HepG2 (cell line): ENCODE data around the gene CACNA1D. TPM values are rescaled to one million over a fixed set of nuclear protein-coding genes. Genes with fewer than 3 reads are reported as not detected.
A peak's percentile ranks its signal among the peaks of the same experiment; 100 is the strongest.

ENCODE experiments used
- ATAD3A ChIP-seq: sonication (generic); formaldehyde crosslinking; IDR thresholded peaks from 2 replicates; pipeline ENCODE4 v1.4.0; 2020; ENCODE audit warnings: missing genetic modification reagents
- BHLHE40 ChIP-seq: IDR thresholded peaks from 2 replicates; pipeline ENCODE4 v1.6.1; 2011; ENCODE audit warnings: low read length, improper control_type of control experiment
- CBX1 ChIP-seq: IDR thresholded peaks from one replicate; pipeline ENCODE4 v1.6.1; 2016; ENCODE audit warnings: antibody characterized with exemption, low read depth
- CCAR2 ChIP-seq: fragments of 200-400 bp; formaldehyde crosslinking; optimal IDR thresholded peaks from 2 replicates; pipeline ENCODE3; 2018; ENCODE audit warnings: low read depth, mild to moderate bottlenecking, low read length, moderate library complexity
- FOXP1 ChIP-seq, 2 experiments: fragments of 450-650 bp in 1 of 2; IDR thresholded peaks; 2 replicates each; pipeline ENCODE4 v1.6.1; 2017 to 2018; ENCODE audit warnings: antibody characterized with exemption in 1 of 2
- MED1 ChIP-seq: sonication (generic); formaldehyde crosslinking; IDR thresholded peaks from 2 replicates; pipeline ENCODE4 v1.4.0; 2020; ENCODE audit warnings: missing genetic modification reagents
- MYC ChIP-seq: sonication (generic); formaldehyde crosslinking; IDR thresholded peaks from 2 replicates; pipeline ENCODE4 v1.9.0; 2021; ENCODE audit warnings: missing genetic modification reagents, borderline replicate concordance
- NFKBIZ ChIP-seq: IDR thresholded peaks from 2 replicates; pipeline ENCODE4 v1.6.1; 2018; ENCODE audit warnings: missing genetic modification reagents, missing compliant biosample characterization
- SIX1 ChIP-seq: sonication (generic); formaldehyde crosslinking; IDR thresholded peaks from 2 replicates; pipeline ENCODE4 v1.4.0; 2020; ENCODE audit warnings: missing genetic modification reagents, borderline replicate concordance
- SP4 ChIP-seq: sonication (generic); formaldehyde crosslinking; IDR thresholded peaks from 2 replicates; pipeline ENCODE4 v1.8.1; 2023; ENCODE audit warnings: mild to moderate bottlenecking, missing genetic modification reagents
- TAF15 ChIP-seq: fragments of 200-400 bp; formaldehyde crosslinking; IDR thresholded peaks from one replicate; pipeline ENCODE4 v1.6.1; 2018; ENCODE audit warnings: mild to moderate bottlenecking, low read depth, low read length; ENCODE audit not compliant: poor library complexity, severe bottlenecking
- ZC3H4 ChIP-seq: sonication (generic); formaldehyde crosslinking; IDR thresholded peaks from 2 replicates; pipeline ENCODE4 v1.4.0; 2020; ENCODE audit warnings: missing genetic modification reagents, borderline replicate concordance
- ZNF274 ChIP-seq: sonication (generic); formaldehyde crosslinking; IDR thresholded peaks from 2 replicates; pipeline ENCODE4 v1.5.1; 2020; ENCODE audit warnings: mild to moderate bottlenecking, missing genetic modification reagents
- ZNF382 ChIP-seq: sonication (generic); formaldehyde crosslinking; IDR thresholded peaks from 2 replicates; pipeline ENCODE4 v1.5.0; 2020; ENCODE audit warnings: missing genetic modification reagents, mild to moderate bottlenecking, borderline replicate concordance
- ZNF441 ChIP-seq: sonication (generic); formaldehyde crosslinking; IDR thresholded peaks from 2 replicates; pipeline ENCODE4 v1.7.0; 2021; ENCODE audit warnings: missing genetic modification reagents, borderline replicate concordance
- ZNF547 ChIP-seq: sonication (generic); formaldehyde crosslinking; IDR thresholded peaks from 2 replicates; pipeline ENCODE4 v1.5.1; 2020; ENCODE audit warnings: mild to moderate bottlenecking, missing genetic modification reagents
- ZNF572 ChIP-seq: sonication (generic); formaldehyde crosslinking; IDR thresholded peaks from 2 replicates; pipeline ENCODE4 v1.5.1; 2020; ENCODE audit warnings: mild to moderate bottlenecking, missing genetic modification reagents
- ZNF709 ChIP-seq: sonication (generic); formaldehyde crosslinking; IDR thresholded peaks from 2 replicates; pipeline ENCODE4 v1.5.0; 2020; ENCODE audit warnings: mild to moderate bottlenecking, missing genetic modification reagents
- polyA plus RNA-seq, 8 experiments: library from polyadenylated mRNA; depleted of rRNA in 3 of 8; stranded (reverse) in 7 of 8; unstranded in 1 of 8; fragments of >200 nt; fragmentation: Illumina TruSeq in 4 of 8; extraction: Trizol in 4 of 8; gene quantifications; 2 replicates each; pipeline versions ENCODE4 v1.2.1 to v1.2.3, GENCODE V29; 2011 to 2016; ENCODE audit warnings: low read depth in 4 of 8, missing spikeins in 1 of 8, mixed read lengths in 1 of 8; ENCODE audit not compliant: insufficient read depth in 1 of 8
- total RNA-seq, 5 experiments: library from RNA; depleted of rRNA; stranded (reverse); fragments of >200 nt; fragmentation: Illumina TruSeq; extraction: Trizol; gene quantifications; 2 replicates each; pipeline ENCODE4 v1.2.3, GENCODE V29; 2016; ENCODE audit warnings: low read depth in 1 of 5
- TF ChIP-seq, protein P1 (sequence below): IDR thresholded peaks from 2 replicates; pipeline ENCODE4 v1.4.0; 2020; ENCODE audit warnings: mild to moderate bottlenecking, missing genetic modification reagents
- TF ChIP-seq, protein P2 (sequence below): sonication (generic); formaldehyde crosslinking; IDR thresholded peaks from 2 replicates; pipeline ENCODE4 v1.4.0; 2020; ENCODE audit warnings: mild to moderate bottlenecking, low read depth, missing genetic modification reagents
- TF ChIP-seq, protein P3 (sequence below): sonication (generic); formaldehyde crosslinking; IDR thresholded peaks from 2 replicates; pipeline ENCODE4 v1.8.0; 2022; ENCODE audit warnings: mild to moderate bottlenecking, missing genetic modification reagents, borderline replicate concordance

The CACNA1D gene
- total and polyA plus RNA-seq, 2 of the 13 experiments (the other 11 are each of a cell fraction or from before 2014, with no cell fraction given) = 0.26 to 0.38 TPM

DNA sequence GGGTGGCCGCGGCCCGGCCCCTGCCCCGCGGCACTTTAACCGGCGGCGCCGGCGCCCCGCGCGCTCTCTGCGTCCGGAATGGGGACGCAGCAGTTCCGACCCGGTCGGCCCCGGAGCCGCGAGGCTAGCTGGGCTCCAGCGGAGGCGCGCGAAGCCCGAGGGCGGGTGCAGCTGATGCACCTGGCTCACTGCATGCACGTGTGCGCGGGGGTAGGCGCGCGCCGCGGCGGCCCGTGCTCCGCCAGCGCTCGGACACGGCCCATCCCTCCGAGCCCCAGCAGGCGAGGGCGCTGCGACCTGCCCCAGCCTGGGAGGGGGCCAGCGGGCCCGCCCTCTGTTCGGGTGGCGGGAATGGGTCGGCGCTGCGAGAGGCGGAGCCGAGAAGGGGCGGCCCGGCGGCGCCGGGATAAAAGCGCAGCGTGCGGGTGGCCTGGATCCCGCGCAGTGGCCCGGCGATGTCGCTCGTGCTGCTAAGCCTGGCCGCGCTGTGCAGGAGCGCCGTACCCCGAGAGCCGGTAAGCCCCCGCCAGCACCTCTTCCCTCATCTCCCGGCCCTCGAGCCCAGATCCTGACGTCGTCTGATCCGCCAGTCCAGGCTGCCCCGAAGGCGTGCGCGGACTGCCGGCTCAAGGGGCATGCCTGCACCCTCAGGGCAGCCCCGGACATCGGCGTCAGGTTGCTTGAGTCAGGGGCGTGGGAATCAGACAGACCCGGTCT, 351.9 kb downstream of the CACNA1D start, which contains the start of the genes CHDH and IL17RB (continued):
- TF ChIP-seq, protein P1, sequence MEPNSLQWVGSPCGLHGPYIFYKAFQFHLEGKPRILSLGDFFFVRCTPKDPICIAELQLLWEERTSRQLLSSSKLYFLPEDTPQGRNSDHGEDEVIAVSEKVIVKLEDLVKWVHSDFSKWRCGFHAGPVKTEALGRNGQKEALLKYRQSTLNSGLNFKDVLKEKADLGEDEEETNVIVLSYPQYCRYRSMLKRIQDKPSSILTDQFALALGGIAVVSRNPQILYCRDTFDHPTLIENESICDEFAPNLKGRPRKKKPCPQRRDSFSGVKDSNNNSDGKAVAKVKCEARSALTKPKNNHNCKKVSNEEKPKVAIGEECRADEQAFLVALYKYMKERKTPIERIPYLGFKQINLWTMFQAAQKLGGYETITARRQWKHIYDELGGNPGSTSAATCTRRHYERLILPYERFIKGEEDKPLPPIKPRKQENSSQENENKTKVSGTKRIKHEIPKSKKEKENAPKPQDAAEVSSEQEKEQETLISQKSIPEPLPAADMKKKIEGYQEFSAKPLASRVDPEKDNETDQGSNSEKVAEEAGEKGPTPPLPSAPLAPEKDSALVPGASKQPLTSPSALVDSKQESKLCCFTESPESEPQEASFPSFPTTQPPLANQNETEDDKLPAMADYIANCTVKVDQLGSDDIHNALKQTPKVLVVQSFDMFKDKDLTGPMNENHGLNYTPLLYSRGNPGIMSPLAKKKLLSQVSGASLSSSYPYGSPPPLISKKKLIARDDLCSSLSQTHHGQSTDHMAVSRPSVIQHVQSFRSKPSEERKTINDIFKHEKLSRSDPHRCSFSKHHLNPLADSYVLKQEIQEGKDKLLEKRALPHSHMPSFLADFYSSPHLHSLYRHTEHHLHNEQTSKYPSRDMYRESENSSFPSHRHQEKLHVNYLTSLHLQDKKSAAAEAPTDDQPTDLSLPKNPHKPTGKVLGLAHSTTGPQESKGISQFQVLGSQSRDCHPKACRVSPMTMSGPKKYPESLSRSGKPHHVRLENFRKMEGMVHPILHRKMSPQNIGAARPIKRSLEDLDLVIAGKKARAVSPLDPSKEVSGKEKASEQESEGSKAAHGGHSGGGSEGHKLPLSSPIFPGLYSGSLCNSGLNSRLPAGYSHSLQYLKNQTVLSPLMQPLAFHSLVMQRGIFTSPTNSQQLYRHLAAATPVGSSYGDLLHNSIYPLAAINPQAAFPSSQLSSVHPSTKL (CRISPR knock-in tag) = peak; percentile 73
- TF ChIP-seq FOXP1 (IDR thresholded peaks at IDR 0.05) = no peak
- TF ChIP-seq FOXP1 (CRISPR knock-in tag; IDR thresholded peaks at IDR 0.05) = no peak
- TF ChIP-seq, protein P2, sequence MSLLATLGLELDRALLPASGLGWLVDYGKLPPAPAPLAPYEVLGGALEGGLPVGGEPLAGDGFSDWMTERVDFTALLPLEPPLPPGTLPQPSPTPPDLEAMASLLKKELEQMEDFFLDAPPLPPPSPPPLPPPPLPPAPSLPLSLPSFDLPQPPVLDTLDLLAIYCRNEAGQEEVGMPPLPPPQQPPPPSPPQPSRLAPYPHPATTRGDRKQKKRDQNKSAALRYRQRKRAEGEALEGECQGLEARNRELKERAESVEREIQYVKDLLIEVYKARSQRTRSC (CRISPR knock-in tag) = no peak
- TF ChIP-seq TAF15 = no peak
- peak; percentile 82 for TF ChIP-seq CBX1
- TF ChIP-seq MYC (CRISPR knock-in tag) = peak; percentile 94
- TF ChIP-seq ZNF274 (CRISPR knock-in tag) = peak; percentile 87
- TF ChIP-seq MED1 = peak; percentile 92
- peak; percentile 75 for TF ChIP-seq SP4 (CRISPR knock-in tag)
- TF ChIP-seq ZC3H4 = no peak
- TF ChIP-seq BHLHE40 = peak; percentile 86
- no peak; the same call in 1 of the 2 replicates for TF ChIP-seq ATAD3A (CRISPR knock-in tag)
- TF ChIP-seq, protein P3, sequence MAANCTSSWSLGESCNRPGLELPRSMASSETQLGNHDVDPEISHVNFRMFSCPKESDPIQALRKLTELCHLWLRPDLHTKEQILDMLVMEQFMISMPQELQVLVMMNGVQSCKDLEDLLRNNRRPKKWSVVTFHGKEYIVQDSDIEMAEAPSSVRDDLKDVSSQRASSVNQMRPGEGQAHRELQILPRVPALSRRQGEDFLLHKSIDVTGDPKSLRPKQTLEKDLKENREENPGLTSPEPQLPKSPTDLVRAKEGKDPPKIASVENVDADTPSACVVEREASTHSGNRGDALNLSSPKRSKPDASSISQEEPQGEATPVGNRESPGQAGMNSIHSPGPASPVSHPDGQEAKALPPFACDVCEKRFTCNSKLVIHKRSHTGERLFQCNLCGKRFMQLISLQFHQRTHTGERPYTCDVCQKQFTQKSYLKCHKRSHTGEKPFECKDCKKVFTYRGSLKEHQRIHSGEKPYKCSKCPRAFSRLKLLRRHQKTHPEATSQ (CRISPR knock-in tag) = peak; percentile 90; the same call in 1 of the 2 replicates
- TF ChIP-seq ZNF709 = peak; percentile 85
- no peak for TF ChIP-seq SIX1 (CRISPR knock-in tag)
- no peak for TF ChIP-seq CCAR2
- TF ChIP-seq ZNF382 (CRISPR knock-in tag) = no peak
- TF ChIP-seq ZNF572 (CRISPR knock-in tag) = 0 out of 2 replicates have a peak, but pooled peaks have one; percentile 75
- TF ChIP-seq NFKBIZ (CRISPR knock-in tag) = no peak
- peak; percentile 87 for TF ChIP-seq ZNF547 (CRISPR knock-in tag)
- TF ChIP-seq ZNF441 (CRISPR knock-in tag) = peak; percentile 78; the same call in 1 of the 2 replicates
